Endothelial cell of umbilical vein (primary cell): ENCODE results near the gene CDK15. TPM values are rescaled to one million over a fixed set of nuclear protein-coding genes. Genes with fewer than 3 reads are reported as not detected.
A peak's percentile ranks its signal among the peaks of the same experiment; 100 is the strongest.
"Not testable (repeated sequence)": the region's sequence is repeated elsewhere in the genome, so short reads cannot be mapped to it uniquely, and the experiment has no call there.

ENCODE experiments used
- BruUV-seq: library from RNA; stranded (reverse); fragments of 400-500 nt; replicated peaks from 2 replicates; lab custom pipeline; 2021; lab: Mats Ljungman, UMichigan
- CTCF ChIA-PET: fragments of 300-600, 350-600 bp; sonication (Branson Sonifier 250); formaldehyde crosslinking; loops from one replicate; lab custom pipeline; 2021; ENCODE audit warnings: antibody characterized with exemption, inconsistent platforms; lab: Charles Lee
- POLR2A ChIA-PET: fragments of 300-600, 350-600 bp; sonication (Branson Sonifier 250); formaldehyde crosslinking; loops from one replicate; lab custom pipeline; 2021; ENCODE audit warnings: antibody characterized with exemption, inconsistent platforms; lab: Charles Lee
- DNase-seq: peaks from one replicate; pipeline ENCODE4 v3.0.0-alpha.2; 2011; ENCODE audit warnings: low read depth, low spot score
- FAIRE-seq: peaks from 2 replicates; lab custom pipeline; 2011; peaks lifted over from hg19 to GRCh38; lab: Jason Lieb, UNC
- H2AFZ ChIP-seq: 2 replicates; pipeline ENCODE4 v1.6.0; 2012; ENCODE audit warnings: low read depth, low read length, control low read depth, inconsistent platforms
- H3K27ac ChIP-seq: 2 replicates; pipeline ENCODE4 v1.5.1; 2011; ENCODE audit warnings: low read depth, mild to moderate bottlenecking, control low read depth, low read length, moderate library complexity; ENCODE audit not compliant: insufficient read depth
- H3K27me3 ChIP-seq, 2 experiments: 2 replicates each; pipeline versions ENCODE4 v1.6.0 to v1.6.1; 2011; ENCODE audit warnings: low read length in 2 of 2, mixed read lengths in 1 of 2; ENCODE audit not compliant: control insufficient read depth in 2 of 2, insufficient read depth in 2 of 2
- H3K36me3 ChIP-seq, 2 experiments: 2 replicates in 1 of 2; 3 replicates in 1 of 2; pipeline ENCODE4 v1.5.1; 2011; ENCODE audit warnings: low read length in 2 of 2, mild to moderate bottlenecking in 1 of 2, moderate library complexity in 1 of 2; ENCODE audit not compliant: control insufficient read depth in 2 of 2, insufficient read depth in 2 of 2; ENCODE audit errors: extremely low read depth in 1 of 2
- H3K4me1 ChIP-seq: 3 replicates; pipeline ENCODE4 v1.5.1; 2011; ENCODE audit warnings: mild to moderate bottlenecking, low read length; ENCODE audit not compliant: control insufficient read depth, insufficient read depth; ENCODE audit errors: extremely low read depth
- H3K4me2 ChIP-seq: 2 replicates; pipeline ENCODE4 v1.6.1; 2011; ENCODE audit warnings: low read length, control low read depth, mixed read lengths; ENCODE audit not compliant: insufficient read depth
- H3K4me3 ChIP-seq, 3 experiments: fragments of 200-600 bp in 1 of 3; sonication (generic), shearing (Covaris generic) in 1 of 3; replicated peaks in 1 of 3; 2 replicates each; pipeline ENCODE4 v1.5.1; 2011 to 2016; ENCODE audit warnings: control low read depth in 3 of 3, low read length in 3 of 3, mild to moderate bottlenecking in 2 of 3, inconsistent platforms in 1 of 3, low read depth in 1 of 3, moderate library complexity in 1 of 3; ENCODE audit not compliant: insufficient read depth in 1 of 3
- H3K79me2 ChIP-seq: 2 replicates; pipeline ENCODE4 v1.6.0; 2012; ENCODE audit warnings: low read length, inconsistent platforms; ENCODE audit not compliant: control insufficient read depth, insufficient read depth
- H3K9ac ChIP-seq: replicated peaks from 2 replicates; pipeline ENCODE3; 2011; ENCODE audit warnings: low read length, control low read depth; ENCODE audit not compliant: insufficient read depth; ENCODE audit errors: extremely low read depth
- H3K9me1 ChIP-seq: replicated peaks from 3 replicates; pipeline ENCODE4 v1.6.0; 2011; ENCODE audit warnings: mild to moderate bottlenecking, low read length; ENCODE audit not compliant: control insufficient read depth, insufficient read depth; ENCODE audit errors: extremely low read depth
- H3K9me3 ChIP-seq: replicated peaks from 2 replicates; pipeline ENCODE4 v1.5.1; 2012; ENCODE audit warnings: low read length, inconsistent platforms; ENCODE audit not compliant: control insufficient read depth, insufficient read depth
- H4K20me1 ChIP-seq: replicated peaks from 2 replicates; pipeline ENCODE3; 2011; ENCODE audit warnings: mild to moderate bottlenecking, low read length; ENCODE audit not compliant: control insufficient read depth, insufficient read depth; ENCODE audit errors: extremely low read depth
- EZH2 ChIP-seq: IDR thresholded peaks from 2 replicates; pipeline ENCODE4 v1.6.1; 2012; ENCODE audit warnings: borderline replicate concordance, low read depth, mild to moderate bottlenecking, moderate library complexity, low read length, inconsistent platforms; ENCODE audit not compliant: severe bottlenecking
- FOS ChIP-seq: IDR thresholded peaks from 2 replicates; pipeline ENCODE4 v1.6.1; 2011; ENCODE audit warnings: mild to moderate bottlenecking, low read length, moderate library complexity, borderline replicate concordance; ENCODE audit not compliant: insufficient read depth
- GATA2 ChIP-seq: IDR thresholded peaks from 2 replicates; pipeline ENCODE4 v1.7.0; 2011; ENCODE audit warnings: low read depth, mild to moderate bottlenecking, moderate library complexity, mixed read lengths, low read length; ENCODE audit not compliant: insufficient read length, insufficient read depth
- JUN ChIP-seq: IDR thresholded peaks from 2 replicates; pipeline ENCODE4 v1.6.1; 2011; ENCODE audit warnings: borderline replicate concordance, low read depth; ENCODE audit not compliant: insufficient read length, insufficient read depth
- MAX ChIP-seq: IDR thresholded peaks from 2 replicates; pipeline ENCODE4 v1.6.1; 2011; ENCODE audit not compliant: insufficient read depth, insufficient read length
- MYC ChIP-seq: IDR thresholded peaks from one replicate; pipeline ENCODE4 v1.6.1; 2011; ENCODE audit warnings: mild to moderate bottlenecking, low read depth, low read length
- POLR2A ChIP-seq: IDR thresholded peaks from 2 replicates; pipeline ENCODE4 v1.6.1; 2012; ENCODE audit warnings: low read depth, mild to moderate bottlenecking, control low read depth, low read length
- POLR2AphosphoS5 ChIP-seq: IDR thresholded peaks from 2 replicates; pipeline ENCODE4 v1.6.1; 2012; ENCODE audit warnings: low read depth, mild to moderate bottlenecking, control low read depth, low read length, moderate library complexity; ENCODE audit not compliant: insufficient read depth
- dilution Hi-C: fragments of 300-500 bp; cut with MboI; formaldehyde crosslinking; loops from one replicate; pipeline ENCODE4 v1.15.0; 2019; ENCODE audit warnings: low sequenced_read_pairs; ENCODE audit not compliant: extremely low pct_ligation_motif_present
- intact Hi-C: fragments of 100-400 bp; cut with micrococcal nuclease; formaldehyde crosslinking; loops from one replicate; pipeline ENCODE4 v1.10.0; 2022
- polyA plus RNA-seq, 4 experiments: library from polyadenylated mRNA; depleted of rRNA in 3 of 4; stranded (reverse) in 3 of 4; unstranded in 1 of 4; fragments of >200 nt; gene quantifications; 2 replicates each; pipeline versions ENCODE4 v1.2.1 to v1.2.3, GENCODE V29; 2011 to 2012; ENCODE audit warnings: missing spikeins in 1 of 4
- total RNA-seq: library from RNA; stranded (reverse); gene quantifications from 2 replicates; pipeline ENCODE4 v1.2.3, GENCODE V29; 2021
- TF ChIP-seq, protein P1 (sequence below), 2 donors: IDR thresholded peaks; 1 replicate in 1 of 2; 2 replicates in 1 of 2; pipeline ENCODE4 v1.5.1; 2011; ENCODE audit warnings: low read length in 2 of 2, mild to moderate bottlenecking in 2 of 2, moderate library complexity in 2 of 2, control low read depth in 1 of 2, inconsistent platforms in 1 of 2, low read depth in 1 of 2; ENCODE audit not compliant: insufficient read depth in 1 of 2; ENCODE audit errors: extremely low read depth in 1 of 2

CDK15 gene
- total and polyA plus RNA-seq, 2 donors (not counting 3 experiments of a cell fraction or from before 2014, with no cell fraction given): not detected

- FAIRE-seq: no peak
- no peaks in the 10 kb centered on the region for H3K4me1 ChIP-seq
- H3K27ac ChIP-seq: no peak overlapping the region
- intact Hi-C loops (no loop called here), dilution Hi-C loops (no loop called here)
- H3K9ac ChIP-seq: no peak overlapping the region
- no peaks in the 10 kb centered on the region for H3K79me2 ChIP-seq
- no peak overlapping the region for H3K4me3 ChIP-seq
- CTCF ChIA-PET: no interaction called here
- no peak for DNase-seq
- H3K9me3 ChIP-seq: no peaks in the 10 kb centered on the region
- no peaks in the 10 kb centered on the region for H3K27me3 ChIP-seq
- no peak overlapping the region for H3K4me2 ChIP-seq
- POLR2A ChIA-PET: no interaction called here
- no peaks in the 10 kb centered on the region for H4K20me1 ChIP-seq
- no peaks in the 10 kb centered on the region for H3K9me1 ChIP-seq
- BruUV-seq: TSS peak; percentile 46
- no peak overlapping the region for H2AFZ ChIP-seq
- peaks cover 14 to 15% of the 10 kb centered on the region in 2 experiments for H3K36me3 ChIP-seq
- no peak for TF ChIP-seq POLR2A
- TF ChIP-seq EZH2: no peak
- TF ChIP-seq MAX: no peak
- no peak for TF ChIP-seq POLR2AphosphoS5
- no peak for TF ChIP-seq GATA2
- TF ChIP-seq JUN: no peak
- TF ChIP-seq FOS: no peak
- no peak for TF ChIP-seq MYC
- TF ChIP-seq, protein P1, sequence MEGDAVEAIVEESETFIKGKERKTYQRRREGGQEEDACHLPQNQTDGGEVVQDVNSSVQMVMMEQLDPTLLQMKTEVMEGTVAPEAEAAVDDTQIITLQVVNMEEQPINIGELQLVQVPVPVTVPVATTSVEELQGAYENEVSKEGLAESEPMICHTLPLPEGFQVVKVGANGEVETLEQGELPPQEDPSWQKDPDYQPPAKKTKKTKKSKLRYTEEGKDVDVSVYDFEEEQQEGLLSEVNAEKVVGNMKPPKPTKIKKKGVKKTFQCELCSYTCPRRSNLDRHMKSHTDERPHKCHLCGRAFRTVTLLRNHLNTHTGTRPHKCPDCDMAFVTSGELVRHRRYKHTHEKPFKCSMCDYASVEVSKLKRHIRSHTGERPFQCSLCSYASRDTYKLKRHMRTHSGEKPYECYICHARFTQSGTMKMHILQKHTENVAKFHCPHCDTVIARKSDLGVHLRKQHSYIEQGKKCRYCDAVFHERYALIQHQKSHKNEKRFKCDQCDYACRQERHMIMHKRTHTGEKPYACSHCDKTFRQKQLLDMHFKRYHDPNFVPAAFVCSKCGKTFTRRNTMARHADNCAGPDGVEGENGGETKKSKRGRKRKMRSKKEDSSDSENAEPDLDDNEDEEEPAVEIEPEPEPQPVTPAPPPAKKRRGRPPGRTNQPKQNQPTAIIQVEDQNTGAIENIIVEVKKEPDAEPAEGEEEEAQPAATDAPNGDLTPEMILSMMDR (IDR thresholded peaks at IDR 0.05; ENCODE audit: extremely low read depth in 1 of 2, insufficient read depth in 1 of 2, low read depth in 1 of 2, low read length in 2 of 2): no peak
Observed at GRCh38 chr2:201761101-201761500, 45.2 kb upstream of the CDK15 start.

DNA sequence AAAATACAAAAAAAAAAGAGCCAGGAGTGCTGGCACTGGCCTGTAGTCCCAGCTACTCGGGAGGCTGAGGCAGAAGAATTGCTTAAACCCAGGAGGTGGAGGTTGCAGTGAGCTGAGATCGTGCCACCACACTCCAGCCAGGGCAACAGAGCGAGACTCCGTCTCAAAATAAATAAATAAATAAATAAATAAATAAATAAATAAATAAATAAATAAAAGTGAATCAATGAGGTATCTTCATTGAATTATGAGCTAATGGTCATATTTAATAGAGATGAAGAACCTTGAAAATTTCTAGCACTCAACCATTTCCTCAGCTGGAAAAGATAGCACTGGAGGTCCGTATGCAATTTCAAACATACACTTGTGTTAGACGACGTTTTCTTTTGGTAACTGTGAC, 41.9 kb upstream of the CDK15 start:
- H2AFZ ChIP-seq, H3K9ac ChIP-seq, dilution Hi-C loops, H3K4me3 ChIP-seq, H3K4me2 ChIP-seq, FAIRE-seq, H3K79me2 ChIP-seq, DNase-seq, H3K9me1 ChIP-seq, H3K27me3 ChIP-seq, POLR2A ChIA-PET, intact Hi-C loops, H3K4me1 ChIP-seq, BruUV-seq, H3K27ac ChIP-seq, H4K20me1 ChIP-seq, H3K9me3 ChIP-seq: not testable (repeated sequence)
- H3K36me3 ChIP-seq: peaks cover 15 to 17% of the 10 kb centered on the region in 2 experiments
- CTCF ChIA-PET: interaction anchor here (1.3 kb wide), 1 partner anchor 20 kb away, joined by 3 read pairs; no protein-coding TSS in a partner anchor
